ENCODE results near the gene TIMM21.

GRCh38 chr18:74172697-74173433, 24.5 kb downstream of the TIMM21 start:
- TF ChIP-seq MXI1 (conservative IDR thresholded peaks at IDR 0.05; ENCODE audit: poor library complexity, severe bottlenecking) (no peak), EZH2 (IDR thresholded peaks at IDR 0.05; ENCODE audit: borderline replicate concordance, insufficient read depth, low read length, poor library complexity, severe bottlenecking) (no peak), CTCF (IDR thresholded peaks at IDR 0.05; ENCODE audit: poor library complexity, severe bottlenecking) (no peak), SMC3 (conservative IDR thresholded peaks at IDR 0.05; ENCODE audit: poor library complexity) (no peak), POLR2AphosphoS5 (IDR thresholded peaks at IDR 0.05) (no peak), REST (IDR thresholded peaks at IDR 0.05; ENCODE audit: borderline replicate concordance) (no peak), TAF1 (IDR thresholded peaks at IDR 0.05; ENCODE audit: low read depth) (no peak)

Data from neural cell (in vitro differentiated cells).